Gastroesophageal sphincter (tissue), 3 donors: ENCODE results near the gene ROPN1.

Experiments used
- CTCF ChIP-seq, 4 experiments: fragments of 200-600 bp in 2 of 4; fragments of 450-650 bp in 2 of 4; sonication (generic) in 1 of 4; IDR thresholded peaks; one replicate each; pipeline ENCODE4 v1.5.1; 2017 to 2019; ENCODE audit warnings: antibody characterized with exemption in 4 of 4, mild to moderate bottlenecking in 2 of 4, moderate library complexity in 2 of 4
- EP300 ChIP-seq: sonication (generic); formaldehyde crosslinking; IDR thresholded peaks from one replicate; pipeline ENCODE4 v1.6.1; 2017; ENCODE audit warnings: antibody characterized with exemption, mild to moderate bottlenecking
- POLR2A ChIP-seq, 2 donors: fragments of 450-650 bp; IDR thresholded peaks; one replicate each; pipeline ENCODE4 v1.6.1; 2017; ENCODE audit warnings: antibody characterized with exemption in 2 of 2, mild to moderate bottlenecking in 2 of 2, moderate library complexity in 1 of 2
- POLR2AphosphoS5 ChIP-seq: sonication (generic); formaldehyde crosslinking; IDR thresholded peaks from one replicate; pipeline ENCODE4 v1.6.1; 2017; ENCODE audit warnings: antibody characterized with exemption

- TF ChIP-seq CTCF (IDR thresholded peaks at IDR 0.05) (no peak), POLR2A (IDR thresholded peaks at IDR 0.05) (no peak), EP300 (no peak), POLR2AphosphoS5 (no peak)
These were observed 52.2 kb downstream of the ROPN1 start for GRCh38 chr3:123939706-123940105.
